ENCODE data around the gene HDGFL2. TPM values are rescaled to one million over a fixed set of nuclear protein-coding genes. Genes with fewer than 3 reads are reported as not detected.

Gene HDGFL2
- total and polyA plus RNA-seq, 4 donors = 3.4 to 15.7 (median 14.1) TPM

DNA sequence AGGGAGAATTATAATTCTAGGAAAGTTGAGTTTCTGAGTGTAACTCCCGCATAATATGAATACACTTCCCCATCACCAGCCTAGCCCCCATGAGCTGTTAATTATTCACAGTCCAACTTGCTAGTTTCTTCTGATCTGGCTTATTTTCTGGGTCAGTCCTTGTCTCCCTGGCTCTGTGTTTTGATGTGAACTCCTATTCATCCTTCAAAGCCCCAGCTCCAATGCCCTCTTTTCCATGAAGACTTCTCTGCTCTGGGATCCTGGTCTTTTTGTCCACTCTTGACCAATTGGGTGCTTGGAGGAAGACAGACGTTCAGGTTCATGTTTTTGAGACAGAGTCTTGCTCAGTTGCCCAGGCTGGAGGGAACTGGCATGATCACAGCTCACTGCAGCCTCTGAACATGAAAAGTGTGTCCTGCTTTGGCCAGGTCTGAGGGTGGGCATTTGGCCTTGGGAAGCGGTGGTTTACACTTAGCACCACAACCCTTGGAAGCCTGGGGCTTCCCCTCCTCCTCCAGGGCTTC, 67.1 kb downstream of the HDGFL2 start:
- peaks cover 9 to 32% (median 22%) of the 10 kb centered on the region in 4 donors for H3K4me1 ChIP-seq (ENCODE audit: control insufficient read depth in 4 of 4, insufficient read depth in 4 of 4, low read length in 3 of 4)
- no peaks in the 10 kb centered on the region for H3K27me3 ChIP-seq (ENCODE audit: control insufficient read depth in 4 of 4, insufficient read depth in 4 of 4, low read length in 3 of 4)
- peak overlapping the region; percentile 77 to 93 (median 85) for H3K4me3 ChIP-seq (ENCODE audit: low read depth in 1 of 3, low read length in 3 of 3)
- DNase-seq (ENCODE audit: low spot score) = no peak
- no peak for TF ChIP-seq ZBTB33 (IDR thresholded peaks at IDR 0.05)
- TF ChIP-seq EGR1 (IDR thresholded peaks at IDR 0.05; ENCODE audit: low read depth in 2 of 2) = no peak
- TF ChIP-seq RXRA (IDR thresholded peaks at IDR 0.05) = no peak
- TF ChIP-seq REST (IDR thresholded peaks at IDR 0.05) = no peak
- TF ChIP-seq, protein P1, sequence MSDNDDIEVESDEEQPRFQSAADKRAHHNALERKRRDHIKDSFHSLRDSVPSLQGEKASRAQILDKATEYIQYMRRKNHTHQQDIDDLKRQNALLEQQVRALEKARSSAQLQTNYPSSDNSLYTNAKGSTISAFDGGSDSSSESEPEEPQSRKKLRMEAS (IDR thresholded peaks at IDR 0.05) = no peak
- TF ChIP-seq, protein P2, sequence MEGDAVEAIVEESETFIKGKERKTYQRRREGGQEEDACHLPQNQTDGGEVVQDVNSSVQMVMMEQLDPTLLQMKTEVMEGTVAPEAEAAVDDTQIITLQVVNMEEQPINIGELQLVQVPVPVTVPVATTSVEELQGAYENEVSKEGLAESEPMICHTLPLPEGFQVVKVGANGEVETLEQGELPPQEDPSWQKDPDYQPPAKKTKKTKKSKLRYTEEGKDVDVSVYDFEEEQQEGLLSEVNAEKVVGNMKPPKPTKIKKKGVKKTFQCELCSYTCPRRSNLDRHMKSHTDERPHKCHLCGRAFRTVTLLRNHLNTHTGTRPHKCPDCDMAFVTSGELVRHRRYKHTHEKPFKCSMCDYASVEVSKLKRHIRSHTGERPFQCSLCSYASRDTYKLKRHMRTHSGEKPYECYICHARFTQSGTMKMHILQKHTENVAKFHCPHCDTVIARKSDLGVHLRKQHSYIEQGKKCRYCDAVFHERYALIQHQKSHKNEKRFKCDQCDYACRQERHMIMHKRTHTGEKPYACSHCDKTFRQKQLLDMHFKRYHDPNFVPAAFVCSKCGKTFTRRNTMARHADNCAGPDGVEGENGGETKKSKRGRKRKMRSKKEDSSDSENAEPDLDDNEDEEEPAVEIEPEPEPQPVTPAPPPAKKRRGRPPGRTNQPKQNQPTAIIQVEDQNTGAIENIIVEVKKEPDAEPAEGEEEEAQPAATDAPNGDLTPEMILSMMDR (IDR thresholded peaks at IDR 0.05; ENCODE audit: low read depth, low read length, missing input control) = no peak
- TF ChIP-seq, protein P3, sequence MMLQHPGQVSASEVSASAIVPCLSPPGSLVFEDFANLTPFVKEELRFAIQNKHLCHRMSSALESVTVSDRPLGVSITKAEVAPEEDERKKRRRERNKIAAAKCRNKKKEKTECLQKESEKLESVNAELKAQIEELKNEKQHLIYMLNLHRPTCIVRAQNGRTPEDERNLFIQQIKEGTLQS (IDR thresholded peaks at IDR 0.05) = no peak
- no peak for TF ChIP-seq YY1 (IDR thresholded peaks at IDR 0.05)
- TF ChIP-seq TAF1 (conservative IDR thresholded peaks at IDR 0.05) = no peak
- TF ChIP-seq GABPA (IDR thresholded peaks at IDR 0.05 in 1 of 2, conservative IDR thresholded peaks at IDR 0.05 in 1 of 2) = no peak
- H3K9ac ChIP-seq (ENCODE audit: low read depth in 1 of 2, low read length in 2 of 2) = peak overlapping the region; percentile 80 to 87
- WGBS = 32% methylated on average over 3 of the region's 3 CpGs
- peak overlapping the region; percentile 75 to 85 for H3K27ac ChIP-seq (ENCODE audit: low read depth in 1 of 2, low read length in 2 of 2)
- peaks cover 0 to 2% (median 0%) of the 10 kb centered on the region in 4 donors for H3K36me3 ChIP-seq (ENCODE audit: control insufficient read depth in 4 of 4, insufficient read depth in 3 of 4, low read depth in 1 of 4, low read length in 3 of 4)
- H3K9me3 ChIP-seq (ENCODE audit: control insufficient read depth in 4 of 4, low read length in 3 of 4) = no peaks in the 10 kb centered on the region

GRCh38 chr19:4539693-4540581, 67.8 kb downstream of the HDGFL2 start, which contains the start of gene LRG1:
Gene LRG1 (minus strand): TSS chr19:4540036. CDS start chr19:4540013, 23 bp downstream.
- Histone ChIP-seq H3K36me3 (ENCODE audit: control insufficient read depth in 4 of 4, insufficient read depth in 3 of 4, low read depth in 1 of 4, low read length in 3 of 4) (peaks cover 0 to 2% (median 0%) of the 10 kb centered on the region in 4 donors), H3K27ac (ENCODE audit: low read depth in 1 of 2, low read length in 2 of 2) (peak within 1 kb of the TSS; percentile 75 to 85), H3K4me3 (ENCODE audit: low read depth in 1 of 3, low read length in 3 of 3) (peak within 1 kb of the TSS; percentile 77 to 93 (median 85)), H3K27me3 (ENCODE audit: control insufficient read depth in 4 of 4, insufficient read depth in 4 of 4, low read length in 3 of 4) (no peaks in the 10 kb centered on the region), H3K9me3 (ENCODE audit: control insufficient read depth in 4 of 4, low read length in 3 of 4) (no peaks in the 10 kb centered on the region), H3K4me1 (ENCODE audit: control insufficient read depth in 4 of 4, insufficient read depth in 4 of 4, low read length in 3 of 4) (peaks cover 9 to 27% (median 20%) of the 10 kb centered on the region in 4 donors), H3K9ac (ENCODE audit: low read depth in 1 of 2, low read length in 2 of 2) (peak within 1 kb of the TSS; percentile 80 to 87)
- peak; percentile 66 for DNase-seq (ENCODE audit: low spot score)
- WGBS = 17% methylated on average over 14 of the region's 14 CpGs
- TF ChIP-seq HNF4A (conservative IDR thresholded peaks at IDR 0.05) = peak; percentile 94 to 95
- peak; percentile 45 to 52 for TF ChIP-seq RAD21 (IDR thresholded peaks at IDR 0.05)
- TF ChIP-seq, protein P3 (IDR thresholded peaks at IDR 0.05) = peak; percentile 80
- peak; percentile 98 for TF ChIP-seq RXRA (IDR thresholded peaks at IDR 0.05)
- TF ChIP-seq YY1 (IDR thresholded peaks at IDR 0.05) = peak; percentile 79
- peak; percentile 95 for TF ChIP-seq ZBTB33 (IDR thresholded peaks at IDR 0.05)
- TF ChIP-seq, protein P2 (IDR thresholded peaks at IDR 0.05; ENCODE audit: low read depth, low read length, missing input control) = no peak

Data from liver (tissue), 9 donors.